ENCODE measurements around the gene NR1H2.
"Not testable (repeated sequence)": the region's sequence is repeated elsewhere in the genome, so short reads cannot be mapped to it uniquely, and the experiment has no call there.

Gene NR1H2

GRCh38 chr19:50347089-50347581 lies 29.1 kb upstream of the NR1H2 start:
- not testable (repeated sequence) for DNase-seq

DNA sequence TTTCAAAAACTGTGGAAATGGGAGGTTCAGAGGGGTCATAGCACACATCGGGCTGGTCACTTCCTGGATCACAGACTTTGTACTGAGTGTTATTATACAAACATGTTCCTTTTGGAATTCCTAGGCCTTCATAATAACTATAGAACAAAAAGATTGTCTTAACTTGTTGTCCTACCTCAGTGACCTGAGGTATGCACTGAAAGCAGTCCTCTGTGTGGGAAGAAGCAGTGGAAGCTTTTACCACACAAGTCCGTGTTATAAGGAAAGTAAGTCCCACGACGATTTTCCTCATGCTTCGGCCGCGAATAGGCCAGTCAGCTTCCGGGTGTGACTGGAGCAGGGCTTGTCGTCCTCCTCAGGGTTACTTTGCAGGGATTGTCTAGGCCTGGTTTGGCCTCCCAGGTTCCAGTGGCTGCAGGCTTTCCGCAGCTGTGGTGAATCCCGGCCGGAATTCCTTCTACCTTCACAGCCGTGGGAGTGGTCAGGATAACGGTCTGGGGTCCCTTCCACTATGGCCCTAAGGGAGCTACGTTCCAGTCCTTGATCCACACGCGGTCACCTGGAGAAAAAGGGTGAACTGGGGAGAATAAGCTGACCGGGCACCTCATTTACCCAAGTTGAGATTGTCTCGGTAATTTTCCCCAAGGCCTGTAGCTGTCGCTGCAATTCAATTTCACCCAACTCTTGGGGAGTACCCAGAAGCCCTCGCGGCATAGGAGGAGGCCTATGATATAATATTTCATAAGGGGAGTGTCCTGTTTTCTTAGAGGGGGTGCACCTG lies 26.8 kb upstream of the NR1H2 start:
- no peak for DNase-seq

GRCh38 chr19:50352242-50352641 lies 24.0 kb upstream of the NR1H2 start:
- no peak for DNase-seq

DNA sequence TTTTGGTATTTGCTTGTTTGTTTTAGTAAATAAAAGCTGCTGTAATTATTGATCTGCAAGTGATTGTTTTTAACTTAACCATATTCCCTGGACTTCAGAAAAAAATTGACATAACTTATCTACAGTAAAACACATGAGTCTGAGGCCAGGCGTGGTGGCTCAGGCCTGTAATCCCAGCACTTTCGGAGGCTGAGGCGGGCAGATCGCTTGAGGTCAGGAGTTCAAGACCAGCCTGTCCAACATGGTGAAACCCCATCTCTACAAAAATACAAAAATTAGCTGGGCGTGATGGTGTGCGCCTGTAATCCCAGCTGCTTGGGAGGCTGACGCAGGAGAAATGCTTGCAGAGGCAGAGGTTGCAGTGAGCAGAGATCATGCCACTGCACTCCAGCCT lies 22.8 kb upstream of the NR1H2 start:
- DNase-seq, result not testable (repeated sequence)

DNA sequence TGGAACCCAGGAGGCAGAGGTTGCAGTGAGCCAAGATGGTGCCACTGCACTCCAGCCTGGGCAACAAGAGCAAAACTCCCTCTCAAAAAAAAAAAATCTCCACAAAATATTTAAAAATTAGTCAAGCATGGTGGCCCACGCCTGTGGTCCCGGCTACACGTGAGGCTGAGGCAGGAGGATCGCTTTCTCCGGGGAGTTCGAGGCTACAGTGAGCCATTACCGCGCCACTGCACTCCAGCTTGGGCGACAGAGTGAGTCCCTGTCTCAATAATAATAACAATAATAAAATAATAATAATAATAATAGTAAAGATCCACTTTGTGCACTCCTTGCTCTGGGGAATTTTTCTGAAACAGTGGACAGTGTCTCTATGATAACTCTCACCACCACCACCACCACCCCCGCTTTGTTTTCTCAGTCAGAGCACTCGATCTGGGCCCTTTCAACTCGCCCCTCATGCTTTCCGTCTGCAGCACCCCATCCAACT lies 19.5 kb upstream of the NR1H2 start:
- DNase-seq, result no peak

- peak; percentile 91 for DNase-seq
Measured at GRCh38 chr19:50357178-50358100, 18.8 kb upstream of the NR1H2 start.

GRCh38 chr19:50358483-50359327 lies 17.6 kb upstream of the NR1H2 start:
- peak; percentile 84 for DNase-seq

- no peak for DNase-seq
Measured at GRCh38 chr19:50359328-50359818, 16.9 kb upstream of the NR1H2 start.

DNA sequence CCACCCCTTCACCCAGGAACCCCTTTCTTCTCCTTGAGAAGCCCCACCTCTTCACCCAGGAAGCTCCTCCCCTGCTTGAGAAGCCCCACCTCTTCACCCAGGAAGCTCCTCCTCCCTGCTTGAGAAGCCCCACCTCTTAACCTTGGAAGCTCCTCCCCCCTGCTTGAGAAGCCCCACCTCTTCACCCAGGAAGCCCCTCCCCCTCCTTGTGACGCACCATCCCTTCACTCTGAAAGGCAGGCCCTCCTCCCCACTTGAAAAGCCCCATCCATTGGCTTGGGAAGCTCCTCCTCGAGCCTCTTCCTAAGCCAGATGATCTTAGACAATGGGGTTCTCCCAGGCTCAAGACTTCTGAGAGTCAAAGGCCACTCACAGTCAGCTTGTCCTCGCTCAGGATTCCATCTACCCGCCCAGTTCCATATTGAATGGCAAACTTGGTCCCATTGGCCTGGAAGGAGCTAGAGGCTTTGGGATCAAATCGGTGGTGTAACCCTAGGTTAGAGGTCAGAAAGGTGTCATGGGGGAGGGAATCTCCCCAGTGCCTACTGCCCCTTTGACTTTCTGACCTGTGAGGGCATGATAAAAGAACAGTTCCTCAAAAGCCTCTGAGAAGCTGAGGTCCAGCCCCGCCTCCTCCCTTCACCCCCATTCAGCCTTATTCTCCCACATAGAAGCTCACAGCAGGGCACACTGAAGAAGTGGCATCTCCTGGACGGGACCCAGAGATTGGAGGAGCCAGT lies 14.8 kb upstream of the NR1H2 start:
- no peak for DNase-seq

DNA sequence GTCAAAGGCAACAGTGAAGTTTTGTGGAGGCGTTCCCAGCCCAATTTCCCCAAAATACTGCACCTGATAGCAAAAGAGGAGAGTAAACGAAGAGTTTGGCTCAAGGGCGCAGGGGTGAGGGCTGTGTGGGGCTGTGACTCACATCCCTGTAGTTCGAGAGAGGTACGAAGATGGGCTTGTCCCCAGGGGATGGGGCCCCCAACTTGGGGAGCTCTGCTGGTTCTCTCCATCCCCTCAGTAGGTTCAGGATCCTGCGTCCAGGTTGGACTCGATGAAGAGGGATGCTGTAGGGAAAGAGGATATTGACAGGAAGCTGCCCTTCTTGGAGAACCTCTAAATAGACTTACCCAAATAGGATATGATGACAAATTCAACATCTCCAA lies 14.2 kb upstream of the NR1H2 start:
- no peak for DNase-seq

DNA sequence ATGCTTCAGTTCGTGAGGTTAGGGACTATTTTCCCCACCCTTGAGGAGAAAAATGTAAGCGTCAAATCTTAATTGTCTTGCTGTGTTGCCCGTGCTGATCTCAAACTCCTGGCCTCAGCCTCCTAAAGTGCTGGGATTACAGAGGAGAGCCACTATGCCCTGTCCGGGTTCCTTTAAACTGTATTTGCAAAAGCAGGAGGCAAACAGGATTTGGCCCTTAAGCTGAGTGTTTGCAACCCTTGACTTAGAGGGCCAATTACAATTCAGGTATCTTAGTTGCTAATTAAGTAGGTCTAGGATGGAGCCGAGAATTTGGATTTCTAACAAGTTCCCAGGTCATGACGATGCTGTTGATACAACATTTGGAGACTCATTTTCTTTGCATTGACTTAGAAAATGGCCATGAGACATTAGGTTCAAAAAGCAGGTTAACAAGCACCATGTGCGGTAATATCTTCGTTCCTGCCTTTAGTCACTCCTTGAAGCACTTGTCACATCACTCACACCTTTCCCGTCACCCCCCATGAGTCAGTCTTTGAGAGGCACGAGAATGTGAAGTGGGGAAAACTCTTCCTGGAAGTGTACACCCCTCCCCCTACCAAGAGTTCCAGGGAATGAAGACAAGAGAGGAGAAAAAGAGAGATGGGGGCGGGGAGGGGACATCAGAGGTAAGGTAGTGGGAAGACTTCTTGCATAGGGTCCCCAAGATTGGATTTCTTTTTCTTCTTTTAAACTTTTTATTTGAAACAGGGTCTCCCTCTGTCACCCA lies 13.4 kb upstream of the NR1H2 start:
- no peak for DNase-seq

GRCh38 chr19:50365434-50366306 lies 10.6 kb upstream of the NR1H2 start, which contains the start of gene NAPSA:
Gene NAPSA (minus strand): TSS chr19:50365639. CDS start chr19:50365621, 18 bp downstream.
- DNase-seq, result no peak

- DNase-seq, result peak; percentile 84
Measured at GRCh38 chr19:50368649-50369570, 7.3 kb upstream of the NR1H2 start.

DNA sequence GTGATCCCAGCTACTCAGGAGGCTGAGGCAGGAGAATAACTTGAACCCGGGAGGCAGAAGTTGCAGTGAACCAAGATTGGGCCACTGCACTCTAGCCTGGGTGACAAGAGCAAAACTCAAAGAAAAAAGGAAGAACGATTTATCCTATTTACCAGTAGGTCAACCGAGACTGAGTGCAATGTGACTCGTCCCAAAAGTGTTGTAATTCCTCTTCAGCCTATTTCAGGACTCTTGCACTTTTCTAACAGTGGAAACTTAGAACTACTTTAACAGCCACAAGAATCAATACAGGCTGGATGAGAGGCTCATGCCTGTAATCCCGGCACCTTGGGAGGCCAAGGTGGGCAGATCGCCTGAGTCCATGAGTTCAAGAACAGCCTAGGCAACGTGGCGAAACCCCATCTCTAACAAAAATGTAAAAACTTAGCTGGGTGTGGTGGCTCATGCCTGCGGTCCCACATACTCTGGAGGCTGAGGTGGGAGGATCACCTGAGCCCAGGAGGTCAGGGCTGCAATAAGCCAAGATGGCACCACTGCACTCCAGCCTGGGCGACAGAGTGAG lies 4.3 kb upstream of the NR1H2 start:
- no peak for DNase-seq

- peak; percentile 73 for DNase-seq
Measured at GRCh38 chr19:50377051-50377461, 799 bp downstream of the NR1H2 start.

- no peak for DNase-seq
Measured at GRCh38 chr19:50377517-50377916, 1.3 kb downstream of the NR1H2 start.

DNA sequence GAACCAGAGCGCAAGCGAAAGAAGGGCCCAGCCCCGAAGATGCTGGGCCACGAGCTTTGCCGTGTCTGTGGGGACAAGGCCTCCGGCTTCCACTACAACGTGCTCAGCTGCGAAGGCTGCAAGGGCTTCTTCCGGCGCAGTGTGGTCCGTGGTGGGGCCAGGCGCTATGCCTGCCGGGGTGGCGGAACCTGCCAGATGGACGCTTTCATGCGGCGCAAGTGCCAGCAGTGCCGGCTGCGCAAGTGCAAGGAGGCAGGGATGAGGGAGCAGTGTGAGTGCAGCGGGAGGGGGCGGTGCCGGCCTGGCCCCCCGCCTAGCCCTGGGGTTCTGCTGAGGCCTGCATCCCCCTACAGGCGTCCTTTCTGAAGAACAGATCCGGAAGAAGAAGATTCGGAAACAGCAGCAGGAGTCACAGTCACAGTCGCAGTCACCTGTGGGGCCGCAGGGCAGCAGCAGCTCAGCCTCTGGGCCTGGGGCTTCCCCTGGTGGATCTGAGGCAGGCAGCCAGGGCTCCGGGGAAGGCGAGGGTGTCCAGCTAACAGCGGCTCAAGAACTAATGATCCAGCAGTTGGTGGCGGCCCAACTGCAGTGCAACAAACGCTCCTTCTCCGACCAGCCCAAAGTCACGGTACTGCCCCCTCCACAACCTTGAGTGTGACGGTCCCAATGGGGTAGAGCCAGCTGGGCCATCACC lies 2.1 kb downstream of the NR1H2 start:
- DNase-seq, result no peak

- DNase-seq, result no peak
Measured at GRCh38 chr19:50378863-50379236, 2.6 kb downstream of the NR1H2 start.
